ENCODE data around the gene PRR12.

Gene PRR12

DNA sequence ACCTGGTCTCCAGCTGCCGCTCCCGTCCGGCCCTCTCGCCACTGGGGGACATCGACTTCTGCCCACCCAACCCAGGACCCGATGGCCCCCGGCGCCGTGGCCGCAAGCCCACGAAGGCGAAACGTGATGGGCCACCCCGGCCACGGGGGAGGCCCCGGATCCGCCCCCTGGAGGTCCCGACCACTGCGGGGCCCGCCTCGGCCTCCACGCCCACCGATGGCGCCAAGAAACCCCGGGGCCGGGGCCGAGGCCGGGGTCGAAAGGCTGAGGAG, 6.7 kb downstream of the PRR12 start:
- no peak overlapping the region for H2AFZ ChIP-seq (ENCODE audit: low read depth, low read length)
- no peak for ATAC-seq (ENCODE audit: insufficient read depth, low read depth)
- H3K9ac ChIP-seq (ENCODE audit: low read depth, low read length) = no peak overlapping the region
- H3K4me2 ChIP-seq (ENCODE audit: insufficient read depth, low read length) = no peak overlapping the region
- no peaks in the 10 kb centered on the region for H3K27me3 ChIP-seq (ENCODE audit: insufficient read depth, low read length, poor library complexity)
- H3K4me1 ChIP-seq (ENCODE audit: insufficient read depth, low read length) = peaks cover 13% of the 10 kb centered on the region
- H4K20me1 ChIP-seq (ENCODE audit: insufficient read depth, low read length) = peaks cover 80% of the 10 kb centered on the region
- H3K36me3 ChIP-seq (ENCODE audit: insufficient read depth, low read length) = peaks cover 90% of the 10 kb centered on the region
- H3K27ac ChIP-seq (ENCODE audit: low read length) = no peak overlapping the region
- H3K4me3 ChIP-seq (ENCODE audit: low read depth in 1 of 2, low read length in 2 of 2) = no peak overlapping the region
- H3K79me2 ChIP-seq (ENCODE audit: insufficient read depth, low read length) = peaks cover 81% of the 10 kb centered on the region
- no peak for TF ChIP-seq EZH2 (IDR thresholded peaks at IDR 0.05; ENCODE audit: borderline replicate concordance, low read depth, low read length, severe bottlenecking)
- TF ChIP-seq, protein P1, sequence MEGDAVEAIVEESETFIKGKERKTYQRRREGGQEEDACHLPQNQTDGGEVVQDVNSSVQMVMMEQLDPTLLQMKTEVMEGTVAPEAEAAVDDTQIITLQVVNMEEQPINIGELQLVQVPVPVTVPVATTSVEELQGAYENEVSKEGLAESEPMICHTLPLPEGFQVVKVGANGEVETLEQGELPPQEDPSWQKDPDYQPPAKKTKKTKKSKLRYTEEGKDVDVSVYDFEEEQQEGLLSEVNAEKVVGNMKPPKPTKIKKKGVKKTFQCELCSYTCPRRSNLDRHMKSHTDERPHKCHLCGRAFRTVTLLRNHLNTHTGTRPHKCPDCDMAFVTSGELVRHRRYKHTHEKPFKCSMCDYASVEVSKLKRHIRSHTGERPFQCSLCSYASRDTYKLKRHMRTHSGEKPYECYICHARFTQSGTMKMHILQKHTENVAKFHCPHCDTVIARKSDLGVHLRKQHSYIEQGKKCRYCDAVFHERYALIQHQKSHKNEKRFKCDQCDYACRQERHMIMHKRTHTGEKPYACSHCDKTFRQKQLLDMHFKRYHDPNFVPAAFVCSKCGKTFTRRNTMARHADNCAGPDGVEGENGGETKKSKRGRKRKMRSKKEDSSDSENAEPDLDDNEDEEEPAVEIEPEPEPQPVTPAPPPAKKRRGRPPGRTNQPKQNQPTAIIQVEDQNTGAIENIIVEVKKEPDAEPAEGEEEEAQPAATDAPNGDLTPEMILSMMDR (IDR thresholded peaks at IDR 0.05; ENCODE audit: borderline replicate concordance, extremely low read depth, low read length, poor library complexity, severe bottlenecking) = no peak
- DNase-seq = no peak
- no peaks in the 10 kb centered on the region for H3K9me3 ChIP-seq (ENCODE audit: insufficient read depth, low read length, severe bottlenecking)

GRCh38 chr19:49599378-49600295, 8.7 kb downstream of the PRR12 start:
- DNase-seq (no peak), ATAC-seq (ENCODE audit: insufficient read depth, low read depth) (no peak)
- H2AFZ ChIP-seq (ENCODE audit: low read depth, low read length) = no peak overlapping the region
- H3K4me2 ChIP-seq (ENCODE audit: insufficient read depth, low read length) = no peak overlapping the region
- no peaks in the 10 kb centered on the region for H3K9me3 ChIP-seq (ENCODE audit: insufficient read depth, low read length, severe bottlenecking)
- H3K4me3 ChIP-seq (ENCODE audit: low read depth in 1 of 2, low read length in 2 of 2) = no peak overlapping the region
- TF ChIP-seq EZH2 (IDR thresholded peaks at IDR 0.05; ENCODE audit: borderline replicate concordance, low read depth, low read length, severe bottlenecking) = no peak
- TF ChIP-seq, protein P1 (IDR thresholded peaks at IDR 0.05; ENCODE audit: borderline replicate concordance, extremely low read depth, low read length, poor library complexity, severe bottlenecking) = no peak
- peaks cover 68% of the 10 kb centered on the region for H4K20me1 ChIP-seq (ENCODE audit: insufficient read depth, low read length)
- 0 out of 2 replicates have a peak overlapping the region, but pooled peaks have one; percentile 3 for H3K9ac ChIP-seq (ENCODE audit: low read depth, low read length)
- H3K27ac ChIP-seq (ENCODE audit: low read length) = no peak overlapping the region
- peaks cover 79% of the 10 kb centered on the region for H3K79me2 ChIP-seq (ENCODE audit: insufficient read depth, low read length)
- no peaks in the 10 kb centered on the region for H3K27me3 ChIP-seq (ENCODE audit: insufficient read depth, low read length, poor library complexity)
- peaks cover 92% of the 10 kb centered on the region for H3K36me3 ChIP-seq (ENCODE audit: insufficient read depth, low read length)
- no peaks in the 10 kb centered on the region for H3K4me1 ChIP-seq (ENCODE audit: insufficient read depth, low read length)

- ATAC-seq (ENCODE audit: insufficient read depth, low read depth) (no peak), DNase-seq (no peak)
- no peak overlapping the region for H3K4me2 ChIP-seq (ENCODE audit: insufficient read depth, low read length)
- peaks cover 83% of the 10 kb centered on the region for H3K79me2 ChIP-seq (ENCODE audit: insufficient read depth, low read length)
- no peaks in the 10 kb centered on the region for H3K27me3 ChIP-seq (ENCODE audit: insufficient read depth, low read length, poor library complexity)
- no peak overlapping the region for H2AFZ ChIP-seq (ENCODE audit: low read depth, low read length)
- no peaks in the 10 kb centered on the region for H3K9me3 ChIP-seq (ENCODE audit: insufficient read depth, low read length, severe bottlenecking)
- H3K36me3 ChIP-seq (ENCODE audit: insufficient read depth, low read length) = peaks cover 90% of the 10 kb centered on the region
- TF ChIP-seq, protein P1 (IDR thresholded peaks at IDR 0.05; ENCODE audit: borderline replicate concordance, extremely low read depth, low read length, poor library complexity, severe bottlenecking) = no peak
- no peak for TF ChIP-seq EZH2 (IDR thresholded peaks at IDR 0.05; ENCODE audit: borderline replicate concordance, low read depth, low read length, severe bottlenecking)
- no peaks in the 10 kb centered on the region for H3K4me1 ChIP-seq (ENCODE audit: insufficient read depth, low read length)
- H3K9ac ChIP-seq (ENCODE audit: low read depth, low read length) = no peak overlapping the region
- no peak overlapping the region for H3K27ac ChIP-seq (ENCODE audit: low read length)
- no peak overlapping the region for H3K4me3 ChIP-seq (ENCODE audit: low read depth in 1 of 2, low read length in 2 of 2)
- H4K20me1 ChIP-seq (ENCODE audit: insufficient read depth, low read length) = peaks cover 55% of the 10 kb centered on the region
Measured at GRCh38 chr19:49601482-49602038, 10.6 kb downstream of the PRR12 start.
